ENCODE results near the gene CCL8. TPM values are rescaled to one million over a fixed set of nuclear protein-coding genes. Genes with fewer than 3 reads are reported as not detected.

The CCL8 gene
- total and polyA plus RNA-seq, 12 donors: 0.38 to 17.5 (median 1.0) TPM; not detected in 2

- Histone ChIP-seq H3K4me1 (peaks cover 0 to 3% (median 0%) of the 10 kb centered on the region in 9 donors), H3K27me3 (no peaks in the 10 kb centered on the region), H3K9me3 (no peaks in the 10 kb centered on the region), H3K4me3 (no peak overlapping the region), H3K27ac (no peak overlapping the region), H3K36me3 (no peaks in the 10 kb centered on the region)
- 94 to 95% methylated on average over 6 of the region's 6 CpGs for WGBS, 2 donors
- no peak for DNase-seq
- no peak for ATAC-seq
- TF ChIP-seq, protein P1, sequence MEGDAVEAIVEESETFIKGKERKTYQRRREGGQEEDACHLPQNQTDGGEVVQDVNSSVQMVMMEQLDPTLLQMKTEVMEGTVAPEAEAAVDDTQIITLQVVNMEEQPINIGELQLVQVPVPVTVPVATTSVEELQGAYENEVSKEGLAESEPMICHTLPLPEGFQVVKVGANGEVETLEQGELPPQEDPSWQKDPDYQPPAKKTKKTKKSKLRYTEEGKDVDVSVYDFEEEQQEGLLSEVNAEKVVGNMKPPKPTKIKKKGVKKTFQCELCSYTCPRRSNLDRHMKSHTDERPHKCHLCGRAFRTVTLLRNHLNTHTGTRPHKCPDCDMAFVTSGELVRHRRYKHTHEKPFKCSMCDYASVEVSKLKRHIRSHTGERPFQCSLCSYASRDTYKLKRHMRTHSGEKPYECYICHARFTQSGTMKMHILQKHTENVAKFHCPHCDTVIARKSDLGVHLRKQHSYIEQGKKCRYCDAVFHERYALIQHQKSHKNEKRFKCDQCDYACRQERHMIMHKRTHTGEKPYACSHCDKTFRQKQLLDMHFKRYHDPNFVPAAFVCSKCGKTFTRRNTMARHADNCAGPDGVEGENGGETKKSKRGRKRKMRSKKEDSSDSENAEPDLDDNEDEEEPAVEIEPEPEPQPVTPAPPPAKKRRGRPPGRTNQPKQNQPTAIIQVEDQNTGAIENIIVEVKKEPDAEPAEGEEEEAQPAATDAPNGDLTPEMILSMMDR (IDR thresholded peaks at IDR 0.05): no peak
- intact Hi-C loops (cut with DNase I): no loop called here
Observed at GRCh38 chr17:34291721-34292348, 27.4 kb upstream of the CCL8 start.

DNA sequence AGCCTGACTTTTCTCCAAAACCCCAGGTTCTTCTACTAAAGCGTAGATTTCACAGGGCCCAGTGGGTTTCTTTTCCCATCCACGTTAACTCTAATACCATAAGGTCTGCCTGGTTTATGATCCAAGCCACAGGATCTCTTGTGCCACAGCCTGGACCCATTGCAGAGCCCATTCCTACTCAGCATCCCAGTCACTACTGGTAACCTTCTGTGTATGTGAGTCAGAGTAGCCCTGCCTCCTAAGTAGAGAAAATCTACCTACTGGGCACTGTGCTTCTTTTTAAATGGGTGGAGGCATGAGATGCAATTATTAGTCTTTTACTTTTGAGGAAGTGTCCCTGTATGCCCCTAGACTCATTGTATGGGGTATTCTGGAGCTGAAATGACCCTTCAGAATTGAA is 20.2 kb upstream of the CCL8 start:
- WGBS, 2 donors: 92 to 98% methylated on average over 2 of the region's 2 CpGs
- no peak for ATAC-seq

DNA sequence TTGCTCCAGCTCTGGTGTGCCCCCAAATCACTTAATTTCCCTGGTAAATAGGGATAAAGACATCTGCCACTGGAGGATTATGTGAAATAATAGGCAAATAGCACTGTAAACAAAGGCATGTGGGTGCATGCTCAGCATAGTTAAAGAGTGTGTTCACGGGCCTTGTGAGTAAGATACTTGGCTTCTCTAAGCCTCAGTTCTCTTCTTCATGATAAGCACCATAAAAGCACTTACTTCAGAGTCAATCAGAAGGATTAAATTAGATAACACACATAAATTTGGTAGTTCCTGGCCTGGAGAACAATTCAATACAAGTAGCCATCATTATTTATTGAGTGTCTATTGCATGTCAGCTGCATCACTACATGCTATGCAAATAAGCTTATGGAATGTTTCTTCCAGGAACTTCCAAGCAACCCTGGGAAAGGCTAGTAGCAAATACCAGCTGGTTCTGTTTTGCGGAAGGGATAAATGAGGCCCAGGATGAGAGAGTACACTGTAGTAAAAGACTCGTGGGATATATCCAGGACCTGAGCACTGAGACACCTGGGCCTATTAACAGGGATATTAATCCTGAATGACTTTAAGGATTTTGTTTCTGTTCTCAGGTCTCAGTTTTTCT is 19.2 kb upstream of the CCL8 start:
- Histone ChIP-seq H3K4me3 (no peak overlapping the region), H3K4me1 (peaks cover 6 to 38% (median 26%) of the 10 kb centered on the region in 9 donors), H3K36me3 (no peaks in the 10 kb centered on the region), H3K27ac (peak overlapping the region in 9 of 10 donors; percentile 11 to 78 (median 46)), H3K9me3 (no peaks in the 10 kb centered on the region), H3K27me3 (no peaks in the 10 kb centered on the region)
- TF ChIP-seq, protein P1 (IDR thresholded peaks at IDR 0.05): no peak
- DNase-seq: no peak
- WGBS, 2 donors: 55 to 75% methylated on average over 3 of the region's 3 CpGs
- intact Hi-C loops (cut with DNase I): loop anchor here in 4 of 10 donors (5.0 kb wide), 2 partner anchors 43 to 48 kb away; partner anchors contain the start of gene CCL2 (in 1 of the 4)
- ATAC-seq: peak in 2 of 8 donors; percentile 35 to 44

More for the DNA sequence above, 20.2 kb upstream of the CCL8 start:
- no peak for DNase-seq
- Histone ChIP-seq H3K9me3 (no peaks in the 10 kb centered on the region), H3K36me3 (no peaks in the 10 kb centered on the region), H3K4me3 (no peak overlapping the region), H3K27ac (peak overlapping the region in 1 of 10 donors; percentile 78), H3K4me1 (peaks cover 6 to 38% (median 26%) of the 10 kb centered on the region in 9 donors), H3K27me3 (no peaks in the 10 kb centered on the region)
- TF ChIP-seq, protein P1 (IDR thresholded peaks at IDR 0.05): no peak
- intact Hi-C loops (cut with DNase I): no loop called here

- ATAC-seq (peak in 7 of 8 donors; percentile 39 to 82 (median 51)), DNase-seq (no peak)
- Histone ChIP-seq H3K27ac (peak overlapping the region in 9 of 10 donors; percentile 30 to 78 (median 49)), H3K4me1 (peaks cover 6 to 41% (median 26%) of the 10 kb centered on the region in 9 donors), H3K27me3 (no peaks in the 10 kb centered on the region), H3K4me3 (no peak overlapping the region), H3K36me3 (no peaks in the 10 kb centered on the region), H3K9me3 (no peaks in the 10 kb centered on the region)
- intact Hi-C loops (cut with DNase I): loop anchor here in 4 of 10 donors (5.0 kb wide), 2 partner anchors 44 to 49 kb away; partner anchors contain the start of gene CCL2 (in 1 of the 4)
- TF ChIP-seq, protein P1 (IDR thresholded peaks at IDR 0.05): no peak
- 46 to 59% methylated on average over 3 of the region's 3 CpGs for WGBS, 2 donors
Observed at GRCh38 chr17:34300652-34301370, 18.4 kb upstream of the CCL8 start.
